Fibroblast of villous mesenchyme (primary cell): Measurements from ENCODE around the gene KIAA0040. TPM values are rescaled to one million over a fixed set of nuclear protein-coding genes. Genes with fewer than 3 reads are reported as not detected.

Experiments
- DNase-seq: peaks from one replicate; pipeline ENCODE4 v3.0.0-alpha.2; 2010; ENCODE audit warnings: low read depth
- H3K4me3 ChIP-seq: 2 replicates; pipeline ENCODE4 v1.5.1; 2011; ENCODE audit warnings: low read depth, mild to moderate bottlenecking, low read length
- total RNA-seq: library from RNA; depleted of rRNA; stranded (reverse); fragments of >200 nt; gene quantifications from 2 replicates; pipeline ENCODE4 v1.2.3, GENCODE V29; 2012
- TF ChIP-seq, protein P1 (sequence below): IDR thresholded peaks from 2 replicates; pipeline ENCODE4 v1.5.1; 2012; ENCODE audit warnings: low read depth, mild to moderate bottlenecking, low read length; ENCODE audit not compliant: insufficient read depth

KIAA0040 gene
- total RNA-seq, 1 donor: under 0.01 TPM

- no peak for DNase-seq
- H3K4me3 ChIP-seq: no peak overlapping the region
- TF ChIP-seq, protein P1, sequence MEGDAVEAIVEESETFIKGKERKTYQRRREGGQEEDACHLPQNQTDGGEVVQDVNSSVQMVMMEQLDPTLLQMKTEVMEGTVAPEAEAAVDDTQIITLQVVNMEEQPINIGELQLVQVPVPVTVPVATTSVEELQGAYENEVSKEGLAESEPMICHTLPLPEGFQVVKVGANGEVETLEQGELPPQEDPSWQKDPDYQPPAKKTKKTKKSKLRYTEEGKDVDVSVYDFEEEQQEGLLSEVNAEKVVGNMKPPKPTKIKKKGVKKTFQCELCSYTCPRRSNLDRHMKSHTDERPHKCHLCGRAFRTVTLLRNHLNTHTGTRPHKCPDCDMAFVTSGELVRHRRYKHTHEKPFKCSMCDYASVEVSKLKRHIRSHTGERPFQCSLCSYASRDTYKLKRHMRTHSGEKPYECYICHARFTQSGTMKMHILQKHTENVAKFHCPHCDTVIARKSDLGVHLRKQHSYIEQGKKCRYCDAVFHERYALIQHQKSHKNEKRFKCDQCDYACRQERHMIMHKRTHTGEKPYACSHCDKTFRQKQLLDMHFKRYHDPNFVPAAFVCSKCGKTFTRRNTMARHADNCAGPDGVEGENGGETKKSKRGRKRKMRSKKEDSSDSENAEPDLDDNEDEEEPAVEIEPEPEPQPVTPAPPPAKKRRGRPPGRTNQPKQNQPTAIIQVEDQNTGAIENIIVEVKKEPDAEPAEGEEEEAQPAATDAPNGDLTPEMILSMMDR: no peak
Observed at GRCh38 chr1:175166746-175167145, 25.8 kb downstream of the KIAA0040 start.

DNA sequence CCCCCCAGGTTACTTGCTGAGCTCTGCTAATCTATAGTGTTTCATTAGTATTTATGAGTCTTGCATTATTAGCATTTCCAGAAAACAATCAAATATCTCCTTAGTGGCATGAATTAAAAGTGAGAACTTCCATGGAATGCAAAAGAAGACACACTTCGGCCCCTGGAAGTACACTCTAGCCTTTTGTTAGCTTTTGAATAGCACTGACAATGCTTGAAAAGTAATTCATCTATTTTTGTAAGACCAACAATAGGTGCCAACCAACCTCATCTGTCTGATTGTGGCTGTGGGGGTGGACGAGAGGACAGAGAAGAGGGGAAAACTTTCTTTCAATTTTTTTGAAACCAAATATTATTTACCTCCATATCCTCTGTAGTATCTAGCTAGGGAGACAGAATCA, 27.8 kb downstream of the KIAA0040 start:
- TF ChIP-seq, protein P1: no peak

DNA sequence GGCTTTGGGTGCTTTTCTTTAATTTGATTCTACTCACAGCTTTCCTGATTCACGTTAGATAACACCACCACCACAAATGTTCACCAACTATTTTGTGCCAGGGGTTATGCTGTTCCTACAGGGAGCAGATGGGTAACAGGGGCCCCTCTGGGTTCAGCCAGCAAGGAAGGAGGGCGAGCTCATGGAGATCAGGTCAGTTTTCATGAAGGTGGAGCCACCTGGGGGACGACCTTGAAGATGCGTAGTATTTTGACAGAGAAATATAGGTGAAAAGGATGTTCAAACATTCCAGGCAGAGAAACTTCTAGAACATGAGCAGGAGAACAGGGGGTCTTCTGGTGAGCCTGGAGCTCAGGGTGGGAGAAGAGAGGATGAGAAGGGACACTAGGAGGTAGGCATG, 28.9 kb downstream of the KIAA0040 start:
- no peak for DNase-seq
- TF ChIP-seq, protein P1: no peak
- H3K4me3 ChIP-seq: no peak overlapping the region

More for the DNA sequence above, 27.8 kb downstream of the KIAA0040 start:
- DNase-seq: no peak
- H3K4me3 ChIP-seq: no peak overlapping the region

DNA sequence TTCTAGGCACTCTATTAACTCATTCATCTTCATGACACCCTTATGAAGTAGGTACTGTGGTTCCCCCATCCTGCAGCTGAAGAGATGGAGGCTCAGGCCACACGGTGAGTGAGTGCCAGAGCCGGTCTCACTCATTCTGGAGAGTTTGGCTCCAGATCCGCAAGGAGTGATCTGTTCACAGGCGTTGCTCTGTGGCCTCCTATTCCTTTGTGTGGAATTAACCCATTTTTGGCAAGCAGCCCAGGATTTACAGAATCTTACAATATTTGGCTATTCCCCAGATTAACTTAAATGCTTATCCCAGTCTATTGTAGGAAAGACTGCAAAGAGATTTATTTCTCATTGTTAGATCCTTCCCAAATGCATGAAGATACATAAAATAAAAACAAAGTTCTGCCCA, 29.6 kb downstream of the KIAA0040 start:
- H3K4me3 ChIP-seq: no peak overlapping the region
- TF ChIP-seq, protein P1: no peak
- DNase-seq: no peak

DNA sequence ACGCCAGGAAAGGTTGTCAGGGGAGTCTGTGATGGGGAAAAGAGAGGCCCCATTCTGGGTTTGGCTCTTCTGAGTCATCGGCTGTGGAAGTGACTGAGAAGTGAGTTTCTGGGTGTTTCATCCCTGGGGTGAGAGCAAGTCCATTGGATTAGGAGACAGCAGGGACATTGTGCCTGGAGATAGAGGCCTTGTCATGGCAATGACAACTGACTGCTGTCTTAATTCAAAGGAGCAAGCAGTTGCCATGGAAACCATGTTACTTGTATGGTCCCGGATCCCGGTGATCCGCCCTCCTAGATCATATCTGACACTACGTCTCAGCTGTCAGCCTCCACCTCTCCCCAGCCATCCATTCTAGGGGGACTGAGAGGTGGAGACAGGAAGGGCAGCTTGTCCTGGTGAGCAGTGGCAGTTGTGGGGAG, 34.4 kb downstream of the KIAA0040 start:
- no peak for DNase-seq
- no peak overlapping the region for H3K4me3 ChIP-seq
- TF ChIP-seq, protein P1: no peak

DNA sequence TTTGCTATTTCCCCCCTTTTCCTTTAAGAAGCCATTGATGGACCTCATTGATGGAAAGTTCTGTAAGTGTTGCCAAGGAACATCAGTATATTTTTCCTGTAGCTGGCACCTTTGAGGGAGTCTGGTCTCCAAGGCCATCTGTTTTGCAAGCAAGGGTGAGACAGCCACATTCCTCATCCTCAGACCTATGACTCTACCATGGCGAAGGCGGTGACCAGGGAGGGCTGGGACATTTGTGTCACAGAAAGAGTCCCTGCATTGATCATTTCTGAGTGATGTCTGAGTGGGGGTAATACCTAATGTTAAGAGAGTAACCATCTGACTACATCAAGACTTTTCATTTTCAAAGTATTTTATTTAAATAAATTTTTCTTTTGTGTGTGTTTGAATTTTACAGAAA, 35.4 kb downstream of the KIAA0040 start:
- no peak overlapping the region for H3K4me3 ChIP-seq
- TF ChIP-seq, protein P1: no peak
- no peak for DNase-seq

DNA sequence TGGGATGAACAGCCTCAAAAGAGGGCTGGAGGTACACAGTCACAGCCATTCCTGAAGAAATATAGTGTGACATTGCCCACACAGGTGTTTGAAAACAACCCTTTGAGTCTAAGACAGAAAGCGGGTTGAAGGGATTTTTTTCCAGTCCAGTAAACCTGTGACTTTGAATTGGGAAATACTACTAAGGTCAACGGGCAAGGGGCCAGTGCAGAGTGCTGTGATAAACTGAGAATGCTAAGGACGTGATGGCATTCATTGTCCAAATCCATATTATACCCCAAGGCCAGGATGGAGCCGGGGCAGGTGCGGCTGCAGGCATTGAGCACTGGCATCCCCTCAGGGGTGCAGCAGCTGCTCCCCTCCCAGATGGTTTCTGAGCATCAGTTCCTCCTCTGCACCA, 36.6 kb downstream of the KIAA0040 start:
- TF ChIP-seq, protein P1: no peak
- H3K4me3 ChIP-seq: no peak overlapping the region
- no peak for DNase-seq
